ENCODE results near the gene SSR4.
"Not testable (repeated sequence)": the region's sequence is repeated elsewhere in the genome, so short reads cannot be mapped to it uniquely, and the experiment has no call there.

SSR4 gene

DNA sequence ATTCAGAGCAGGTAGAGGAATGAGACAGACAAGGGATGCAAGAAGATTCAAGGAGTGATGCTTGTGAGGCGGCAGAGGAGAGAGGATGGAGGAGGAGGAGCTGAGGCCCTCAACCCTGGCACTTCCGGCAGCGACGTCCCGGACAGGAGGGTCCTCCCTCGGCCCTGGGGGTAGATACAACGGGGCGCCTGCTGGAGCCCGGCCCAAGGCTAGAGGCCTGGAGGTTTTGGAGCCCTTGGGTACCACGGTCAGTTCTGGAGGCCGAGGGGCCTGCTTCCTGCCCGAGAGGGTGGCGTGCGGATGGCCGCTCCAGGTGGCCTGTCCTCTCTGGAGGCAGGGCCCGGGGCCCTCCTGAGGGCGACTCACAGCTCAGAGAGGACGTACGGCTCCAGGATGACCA lies 13.5 kb downstream of the SSR4 start:
- DNase-seq = no peak

DNA sequence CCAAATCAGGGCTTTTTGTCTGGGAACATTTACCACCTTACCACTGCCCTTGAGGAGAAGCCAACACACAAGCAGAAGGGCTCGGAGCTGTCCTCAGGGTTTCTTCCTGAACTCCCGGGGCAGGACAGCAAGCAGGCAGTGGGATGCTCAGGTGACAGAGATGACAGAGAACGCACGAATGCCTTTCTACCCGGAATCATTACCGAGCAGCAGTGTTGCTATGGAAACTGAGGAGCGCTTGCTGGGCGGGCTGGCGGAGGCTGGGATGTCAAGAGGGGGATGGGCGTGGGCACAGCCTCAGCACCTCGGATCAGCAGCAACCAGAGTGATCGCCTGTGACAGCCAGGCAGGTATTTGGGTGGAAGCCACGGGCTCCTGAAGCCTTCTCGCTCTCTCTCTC lies 17.8 kb downstream of the SSR4 start:
- DNase-seq = no peak

DNA sequence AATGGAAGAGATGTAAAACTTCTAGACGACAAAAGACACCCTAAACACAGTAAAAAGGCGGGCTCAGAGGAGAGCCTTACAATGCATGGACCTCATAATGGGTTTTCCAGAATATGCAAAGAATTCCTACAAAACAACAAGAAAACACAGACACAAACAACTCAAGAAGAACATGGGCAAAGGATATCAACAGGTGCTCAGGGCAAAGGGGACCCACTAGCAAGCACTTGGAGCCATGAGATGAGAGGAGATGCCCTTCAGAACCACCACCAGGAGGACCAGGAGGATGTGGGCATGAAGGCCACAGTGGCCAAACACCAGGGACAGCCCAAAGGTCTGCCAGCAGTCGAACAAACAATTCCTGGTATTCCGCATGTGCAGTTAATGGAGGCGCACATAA lies 18.7 kb downstream of the SSR4 start:
- no peak for DNase-seq

DNA sequence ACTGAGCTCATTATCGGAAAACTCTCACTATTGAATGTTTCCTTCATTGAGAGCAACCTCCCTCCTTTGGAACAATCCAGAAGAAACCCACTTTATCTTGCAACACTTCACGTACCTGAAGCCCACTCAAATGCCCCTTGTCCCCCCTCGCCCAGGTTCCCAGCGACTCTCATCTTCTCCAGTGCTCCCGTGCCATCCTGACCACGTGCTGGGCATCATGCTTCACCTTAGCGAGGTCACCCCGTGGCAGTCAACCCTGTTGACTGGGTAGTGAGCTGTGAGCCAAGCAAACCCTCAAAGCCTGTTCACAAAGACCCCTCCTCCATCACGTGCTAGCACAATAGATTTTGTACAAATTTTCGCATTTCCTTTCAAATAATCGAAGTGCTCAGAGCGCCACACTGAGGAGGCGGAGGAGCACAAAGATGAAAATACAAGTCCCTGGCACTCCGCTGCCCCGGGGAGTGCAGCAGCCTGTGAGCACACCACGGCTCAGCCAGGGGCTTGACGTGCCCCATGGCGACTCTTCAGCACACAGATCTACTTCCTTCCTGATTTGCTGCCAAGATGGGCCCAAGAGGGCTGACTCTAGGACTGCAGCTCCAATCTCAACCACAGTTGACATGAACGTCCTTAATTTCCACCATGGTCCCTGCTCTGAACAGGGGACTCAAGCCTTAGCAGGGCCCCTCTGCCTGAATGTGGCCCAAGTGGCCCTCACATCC lies 20.3 kb downstream of the SSR4 start:
- no peak for DNase-seq

- DNase-seq = no peak
These were observed 22.6 kb downstream of the SSR4 start for GRCh38 chrX:153816831-153817690.

DNA sequence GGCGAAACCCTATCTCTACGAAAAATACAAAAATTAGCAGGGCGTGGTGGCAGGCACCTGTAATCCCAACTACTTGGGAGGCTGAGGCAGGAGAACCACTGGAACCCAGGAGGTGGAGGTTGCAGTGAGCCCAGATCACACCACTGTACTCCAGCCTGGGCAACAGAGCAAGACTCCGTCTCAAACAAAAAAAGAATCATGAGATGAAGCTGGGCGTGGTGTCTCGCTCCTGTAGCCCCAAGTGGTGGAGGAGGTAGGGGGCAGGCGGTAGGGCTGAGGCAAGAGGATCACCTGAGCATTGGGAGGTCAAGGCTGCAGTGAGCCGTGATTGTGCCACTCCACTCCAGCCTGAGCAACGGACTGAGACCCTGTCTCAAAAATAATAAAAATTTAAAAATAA lies 23.6 kb downstream of the SSR4 start:
- DNase-seq = not testable (repeated sequence)

- no peak for DNase-seq
These were observed 24.3 kb downstream of the SSR4 start for GRCh38 chrX:153818571-153819383.

GRCh38 chrX:153819384-153820040 lies 25.0 kb downstream of the SSR4 start:
- no peak for DNase-seq

DNA sequence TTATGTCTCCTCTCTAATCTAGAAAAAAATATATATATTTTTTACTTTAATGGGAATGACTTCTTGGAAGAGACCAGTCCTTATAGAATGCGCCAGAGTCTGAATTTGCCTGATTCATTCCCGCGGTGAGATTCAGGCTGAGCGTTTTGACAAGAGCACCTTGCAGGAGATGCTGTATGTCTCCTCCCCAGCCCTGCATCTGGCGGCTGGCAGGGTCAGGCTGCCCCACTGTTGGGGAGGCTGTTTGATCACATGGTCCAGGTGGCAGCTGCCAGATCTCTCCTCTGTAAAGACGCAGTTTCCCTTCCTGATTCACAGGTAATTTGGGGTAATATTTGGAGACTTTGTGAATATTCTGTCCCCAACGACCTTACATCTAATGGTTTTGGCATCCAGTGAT lies 26.1 kb downstream of the SSR4 start:
- DNase-seq = peak; percentile 24

- DNase-seq = no peak
These were observed 26.6 kb downstream of the SSR4 start for GRCh38 chrX:153821066-153821465.

GRCh38 chrX:153824348-153824747 lies 29.9 kb downstream of the SSR4 start:
- DNase-seq = no peak

- DNase-seq = no peak
These were observed 30.6 kb downstream of the SSR4 start for GRCh38 chrX:153825042-153825441.

- no peak for DNase-seq
These were observed 32.5 kb downstream of the SSR4 start for GRCh38 chrX:153827016-153827415.

- DNase-seq = no peak
These were observed 33.4 kb downstream of the SSR4 start for GRCh38 chrX:153827903-153828302.

- DNase-seq = no peak
These were observed 33.8 kb downstream of the SSR4 start for GRCh38 chrX:153828308-153828707.

DNA sequence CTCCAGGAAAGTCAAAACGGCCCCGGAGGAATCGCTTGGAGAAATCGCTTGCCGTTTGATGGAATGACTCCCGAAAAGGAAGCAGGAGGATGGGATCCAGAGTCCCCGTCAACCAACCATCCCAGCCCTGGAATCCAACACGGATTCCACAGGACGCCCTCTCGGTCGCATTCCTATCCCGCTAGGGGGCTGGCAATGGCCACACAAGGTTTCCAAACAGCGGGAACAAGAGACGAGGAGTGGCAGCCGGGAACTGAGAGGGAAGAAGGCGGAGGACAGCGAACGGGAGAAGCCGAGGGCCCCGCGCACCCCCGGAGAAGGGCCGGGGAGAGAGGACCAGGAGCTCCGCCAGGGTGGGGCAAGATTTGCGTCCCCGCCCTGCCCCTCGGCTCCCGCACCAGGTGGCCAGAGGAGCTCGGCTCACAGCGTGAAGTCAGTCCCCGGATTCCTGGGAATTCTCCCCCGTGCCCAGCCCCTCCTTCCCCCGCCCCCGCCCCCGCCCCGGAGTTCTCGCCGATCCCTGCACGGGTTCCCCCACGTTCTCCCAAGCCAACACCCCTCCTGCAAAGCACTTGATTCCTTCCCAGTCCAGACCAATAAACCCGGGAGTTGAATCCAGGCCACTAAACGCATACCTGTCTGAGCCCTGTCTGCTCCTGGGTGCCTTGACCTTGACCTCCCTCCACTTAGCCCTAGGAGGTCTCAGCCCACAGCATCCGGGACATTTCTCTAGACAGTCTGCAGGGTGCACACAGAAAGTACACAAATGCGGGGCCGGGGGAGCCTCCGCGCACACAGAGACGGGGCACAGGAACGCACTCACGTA lies 34.5 kb downstream of the SSR4 start:
- peak; percentile 19 for DNase-seq

DNA sequence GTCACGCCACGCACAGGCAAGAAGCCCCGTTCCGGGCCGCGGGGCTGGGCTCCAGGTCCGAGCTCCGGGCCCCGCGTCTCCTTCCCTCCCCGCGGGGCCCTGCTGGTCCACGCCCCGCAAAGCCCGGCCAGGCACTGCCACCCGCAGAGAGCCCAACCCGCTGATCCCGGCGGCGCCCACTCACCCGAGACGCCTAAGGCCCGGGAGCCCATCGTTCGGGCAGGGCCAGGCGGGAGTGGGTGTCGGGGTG lies 35.0 kb downstream of the SSR4 start:
- DNase-seq = no peak

GRCh38 chrX:153829799-153830639 lies 35.6 kb downstream of the SSR4 start, which contains the start of gene PDZD4:
Gene PDZD4, minus strand, starts transcription at chrX:153830544. Its CDS starts 246 bp downstream, at chrX:153830298.
- DNase-seq = no peak

- no peak for DNase-seq
These were observed 36.4 kb downstream of the SSR4 start for GRCh38 chrX:153830640-153831428.

- no peak for DNase-seq
These were observed 37.1 kb downstream of the SSR4 start for GRCh38 chrX:153831429-153832150.

All from NCI-H1694 (cell line).